Liver (tissue), 9 donors: ENCODE results near the gene SIRT7. TPM values are rescaled to one million over a fixed set of nuclear protein-coding genes. Genes with fewer than 3 reads are reported as not detected.

Experiments used
- DNase-seq: peaks from one replicate; pipeline ENCODE4 v3.0.0-alpha.2; 2017; ENCODE audit warnings: low spot score
- H3K27ac ChIP-seq, 2 donors: one replicate each; pipeline ENCODE4 v1.7.0; 2013; ENCODE audit warnings: inconsistent platforms in 2 of 2, low read length in 2 of 2, control low read depth in 1 of 2, low read depth in 1 of 2, mild to moderate bottlenecking in 1 of 2
- H3K27me3 ChIP-seq, 4 donors: one replicate each; pipeline versions ENCODE4 v1.6.1 to v1.7.0; 2013; ENCODE audit warnings: low read length in 3 of 4, inconsistent platforms in 1 of 4, mild to moderate bottlenecking in 1 of 4, moderate library complexity in 1 of 4; ENCODE audit not compliant: control insufficient read depth in 4 of 4, insufficient read depth in 4 of 4
- H3K36me3 ChIP-seq, 4 donors: one replicate each; pipeline versions ENCODE4 v1.6.1 to v1.7.0; 2013; ENCODE audit warnings: low read length in 3 of 4, mild to moderate bottlenecking in 3 of 4, low read depth in 1 of 4, moderate library complexity in 1 of 4; ENCODE audit not compliant: control insufficient read depth in 4 of 4, insufficient read depth in 3 of 4
- H3K4me1 ChIP-seq, 4 donors: one replicate each; pipeline versions ENCODE4 v1.6.1 to v1.7.0; 2013; ENCODE audit warnings: low read length in 3 of 4, mild to moderate bottlenecking in 3 of 4, moderate library complexity in 1 of 4; ENCODE audit not compliant: control insufficient read depth in 4 of 4, insufficient read depth in 4 of 4
- H3K4me3 ChIP-seq, 3 donors: one replicate each; pipeline versions ENCODE4 v1.6.1 to v1.7.0; 2013; ENCODE audit warnings: low read length in 3 of 3, control low read depth in 1 of 3, low read depth in 1 of 3, mild to moderate bottlenecking in 1 of 3
- H3K9ac ChIP-seq, 2 donors: one replicate each; pipeline ENCODE4 v1.7.0; 2013; ENCODE audit warnings: low read length in 2 of 2, mild to moderate bottlenecking in 2 of 2, moderate library complexity in 2 of 2, control low read depth in 1 of 2, low read depth in 1 of 2
- H3K9me3 ChIP-seq, 4 donors: one replicate each; pipeline versions ENCODE4 v1.6.1 to v1.7.0; 2013; ENCODE audit warnings: low read length in 3 of 4; ENCODE audit not compliant: control insufficient read depth in 4 of 4
- EGR1 ChIP-seq, 2 donors: IDR thresholded peaks; 2 replicates each; pipeline ENCODE4 v1.6.1; 2016 to 2018; ENCODE audit warnings: antibody characterized with exemption in 2 of 2, low read depth in 2 of 2
- FOXA1 ChIP-seq: IDR thresholded peaks from 2 replicates; pipeline ENCODE4 v1.6.1; 2016; ENCODE audit warnings: antibody characterized with exemption
- FOXA2 ChIP-seq: IDR thresholded peaks from 2 replicates; pipeline ENCODE4 v1.6.1; 2016; ENCODE audit warnings: antibody characterized with exemption
- HNF4A ChIP-seq, 2 donors: conservative IDR thresholded peaks; 2 replicates each; pipeline ENCODE4 v1.6.1; 2016; ENCODE audit warnings: antibody characterized with exemption in 2 of 2, mild to moderate bottlenecking in 2 of 2
- RAD21 ChIP-seq, 2 donors: IDR thresholded peaks; 2 replicates each; pipeline ENCODE4 v1.6.1; 2016; ENCODE audit warnings: antibody characterized with exemption in 2 of 2, mild to moderate bottlenecking in 2 of 2
- REST ChIP-seq: IDR thresholded peaks from 2 replicates; pipeline ENCODE4 v1.6.1; 2016; ENCODE audit warnings: antibody characterized with exemption, mild to moderate bottlenecking
- SP1 ChIP-seq: IDR thresholded peaks from 2 replicates; pipeline ENCODE4 v1.6.1; 2018; ENCODE audit warnings: antibody characterized with exemption, mild to moderate bottlenecking
- TAF1 ChIP-seq: conservative IDR thresholded peaks from 2 replicates; pipeline ENCODE4 v1.6.1; 2016; ENCODE audit warnings: antibody characterized with exemption, mild to moderate bottlenecking
- YY1 ChIP-seq: IDR thresholded peaks from 2 replicates; pipeline ENCODE4 v1.6.1; 2016; ENCODE audit warnings: antibody characterized with exemption, mild to moderate bottlenecking
- WGBS: extraction: QIAGEN DNeasy Blood & Tissue Kit; methylation state at CpG from one replicate; pipeline ENCODE4 v1.1.7; 2013; 5-methylcytosine and 5-hydroxymethylcytosine counted together
- polyA plus RNA-seq, 2 donors: library from polyadenylated mRNA; stranded (reverse) in 1 of 2; unstranded in 1 of 2; fragments of 200-250 nt in 1 of 2; fragments of >200 nt in 1 of 2; fragmentation: Nextera tagmentation in 1 of 2; extraction: Ambion mirVana in 1 of 2; gene quantifications; one replicate each; pipeline versions ENCODE4 v1.2.1 to v1.2.3, GENCODE V29; 2013 to 2015
- total RNA-seq, 2 donors: library from RNA; depleted of rRNA; stranded (reverse); fragments of >200 nt; gene quantifications; one replicate each; pipeline ENCODE4 v1.2.3, GENCODE V29; 2014
- donor health status: healthy.
- donor health status: healthy.
- donor health status: healthy.
- donor health status: healthy.
- donor health status: healthy.

SIRT7 gene
- total and polyA plus RNA-seq, 4 donors, result 7.1 to 16.5 (median 11.5) TPM

- Histone ChIP-seq H3K9me3 (no peaks in the 10 kb centered on the region), H3K4me1 (peaks cover 3 to 9% (median 4%) of the 10 kb centered on the region in 4 donors), H3K27me3 (no peaks in the 10 kb centered on the region), H3K4me3 (no peak overlapping the region), H3K27ac (no peak overlapping the region), H3K9ac (no peak overlapping the region), H3K36me3 (no peaks in the 10 kb centered on the region)
- DNase-seq, result no peak
- TF ChIP-seq REST (no peak), EGR1 (IDR thresholded peaks at IDR 0.05; ENCODE audit: low read depth in 2 of 2) (no peak), RAD21 (IDR thresholded peaks at IDR 0.05) (no peak), YY1 (no peak)
- WGBS, result 58% methylated on average over 30 of the region's 30 CpGs
These were observed 23.6 kb upstream of the SIRT7 start for GRCh38 chr17:81941484-81942166.

DNA sequence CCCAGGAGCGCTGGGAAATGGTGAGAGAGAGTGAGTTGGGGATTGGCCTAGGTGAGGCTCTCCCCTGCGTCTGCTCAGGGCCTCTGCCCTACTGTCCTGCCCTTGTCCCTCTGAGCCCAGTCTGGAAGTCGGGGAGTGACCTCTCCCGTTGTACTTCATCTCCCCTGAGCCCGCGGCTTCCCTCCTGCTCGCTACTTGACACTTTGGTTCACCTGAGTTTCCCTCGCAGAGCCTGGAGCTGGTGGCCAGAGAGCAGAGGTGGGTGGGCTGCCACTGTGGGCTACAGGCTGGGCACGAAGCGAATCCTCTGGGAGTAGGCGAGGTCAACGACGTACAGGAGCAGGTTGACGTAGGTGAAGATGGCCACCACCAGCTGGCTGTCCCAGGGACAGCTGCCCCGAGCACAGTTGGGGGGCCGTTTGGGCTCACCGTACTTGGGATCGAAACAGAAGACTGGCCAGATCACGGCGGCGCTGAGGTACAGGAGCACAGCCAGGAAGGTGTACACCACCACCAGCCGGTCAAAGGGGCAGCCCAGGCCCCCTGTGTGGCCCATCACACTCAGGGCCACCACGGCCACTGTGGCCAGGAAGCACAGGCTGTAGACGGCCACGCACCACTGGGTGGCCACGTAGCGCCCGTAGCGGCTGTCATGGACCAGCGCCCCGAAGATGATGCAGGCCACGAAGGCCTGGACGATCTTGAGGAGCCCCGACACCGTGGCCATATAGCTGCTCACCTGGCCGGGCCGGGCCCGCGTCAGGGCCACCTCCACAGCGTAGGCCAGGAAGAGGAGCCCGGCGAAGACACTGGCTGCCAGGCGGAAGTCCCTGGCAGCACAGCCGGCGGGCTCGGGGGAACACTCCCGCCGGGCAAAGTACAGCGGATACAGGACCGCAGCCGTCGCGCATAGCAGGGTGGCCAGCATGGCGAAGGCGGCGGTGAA, 22.8 kb upstream of the SIRT7 start:
- 92% methylated on average over 56 of the region's 56 CpGs for WGBS
- no peak overlapping the region for H3K27ac ChIP-seq
- no peaks in the 10 kb centered on the region for H3K27me3 ChIP-seq
- H3K9me3 ChIP-seq, result no peaks in the 10 kb centered on the region
- H3K36me3 ChIP-seq, result no peaks in the 10 kb centered on the region
- peaks cover 6 to 10% (median 6%) of the 10 kb centered on the region in 4 donors for H3K4me1 ChIP-seq
- H3K9ac ChIP-seq, result no peak overlapping the region
- TF ChIP-seq REST (no peak), TAF1 (no peak), FOXA2 (no peak), HNF4A (conservative IDR thresholded peaks at IDR 0.05) (no peak), SP1 (no peak), FOXA1 (no peak)
- DNase-seq, result no peak
- H3K4me3 ChIP-seq, result no peak overlapping the region
